Type B pancreatic cell (in vitro differentiated cells): ENCODE results near the gene CLIC4. TPM values are rescaled to one million over a fixed set of nuclear protein-coding genes. Genes with fewer than 3 reads are reported as not detected.

Experiments used
- DNase-seq: peaks from one replicate; pipeline ENCODE4 v3.0.0; 2021; ENCODE audit warnings: mixed read lengths; ENCODE audit not compliant: unreplicated experiment; ENCODE audit errors: extremely low spot score
- H3K27ac Mint-ChIP-seq: 2 replicates; pipeline ENCODE4 v1.8.0; 2021; ENCODE audit warnings: mild to moderate bottlenecking, mixed read lengths
- H3K27me3 Mint-ChIP-seq: 2 replicates; pipeline ENCODE4 v1.8.0; 2021; ENCODE audit warnings: mixed read lengths
- H3K36me3 Mint-ChIP-seq: 2 replicates; pipeline ENCODE4 v1.8.0; 2021; ENCODE audit warnings: mixed read lengths
- H3K4me1 Mint-ChIP-seq: one replicate; pipeline ENCODE4 v1.8.0; 2021; ENCODE audit warnings: mixed read lengths; ENCODE audit not compliant: unreplicated experiment
- H3K4me3 Mint-ChIP-seq: 2 replicates; pipeline ENCODE4 v1.8.0; 2021; ENCODE audit warnings: mild to moderate bottlenecking, mixed read lengths
- H3K9me3 Mint-ChIP-seq: 2 replicates; pipeline ENCODE4 v1.8.0; 2021; ENCODE audit warnings: mixed read lengths
- total RNA-seq: library from RNA; stranded (reverse); gene quantifications from 2 replicates; pipeline ENCODE4 v1.2.1, GENCODE V29; 2021; ENCODE audit warnings: low replicate concordance
- TF ChIP-seq, protein P1 (sequence below): fragments of 200-600 bp; sonication (generic); conservative IDR thresholded peaks from 2 replicates; pipeline ENCODE4 v1.5.0; 2021; ENCODE audit warnings: antibody characterized with exemption, mild to moderate bottlenecking

CLIC4 gene
- total RNA-seq, 1 donor from 2014 or later: 109 TPM

GRCh38 chr1:24724345-24725208 lies 20.7 kb upstream of the CLIC4 start:
- no peak for DNase-seq
- Mint-ChIP-seq H3K4me1 (peaks cover 29% of the 10 kb centered on the region), H3K36me3 (no peaks in the 10 kb centered on the region), H3K4me3 (peak overlapping the region; percentile 74), H3K27ac (peak overlapping the region; percentile 77), H3K9me3 (no peaks in the 10 kb centered on the region), H3K27me3 (no peaks in the 10 kb centered on the region)
- TF ChIP-seq, protein P1, sequence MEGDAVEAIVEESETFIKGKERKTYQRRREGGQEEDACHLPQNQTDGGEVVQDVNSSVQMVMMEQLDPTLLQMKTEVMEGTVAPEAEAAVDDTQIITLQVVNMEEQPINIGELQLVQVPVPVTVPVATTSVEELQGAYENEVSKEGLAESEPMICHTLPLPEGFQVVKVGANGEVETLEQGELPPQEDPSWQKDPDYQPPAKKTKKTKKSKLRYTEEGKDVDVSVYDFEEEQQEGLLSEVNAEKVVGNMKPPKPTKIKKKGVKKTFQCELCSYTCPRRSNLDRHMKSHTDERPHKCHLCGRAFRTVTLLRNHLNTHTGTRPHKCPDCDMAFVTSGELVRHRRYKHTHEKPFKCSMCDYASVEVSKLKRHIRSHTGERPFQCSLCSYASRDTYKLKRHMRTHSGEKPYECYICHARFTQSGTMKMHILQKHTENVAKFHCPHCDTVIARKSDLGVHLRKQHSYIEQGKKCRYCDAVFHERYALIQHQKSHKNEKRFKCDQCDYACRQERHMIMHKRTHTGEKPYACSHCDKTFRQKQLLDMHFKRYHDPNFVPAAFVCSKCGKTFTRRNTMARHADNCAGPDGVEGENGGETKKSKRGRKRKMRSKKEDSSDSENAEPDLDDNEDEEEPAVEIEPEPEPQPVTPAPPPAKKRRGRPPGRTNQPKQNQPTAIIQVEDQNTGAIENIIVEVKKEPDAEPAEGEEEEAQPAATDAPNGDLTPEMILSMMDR: no peak

GRCh38 chr1:24725209-24725651 lies 20.0 kb upstream of the CLIC4 start:
- H3K27ac Mint-ChIP-seq: peak overlapping the region; percentile 77
- no peaks in the 10 kb centered on the region for H3K36me3 Mint-ChIP-seq
- peak overlapping the region; percentile 74 for H3K4me3 Mint-ChIP-seq
- TF ChIP-seq, protein P1: no peak
- no peaks in the 10 kb centered on the region for H3K9me3 Mint-ChIP-seq
- DNase-seq: no peak
- H3K27me3 Mint-ChIP-seq: no peaks in the 10 kb centered on the region
- H3K4me1 Mint-ChIP-seq: peaks cover 29% of the 10 kb centered on the region

GRCh38 chr1:24726741-24727140 lies 18.5 kb upstream of the CLIC4 start:
- Mint-ChIP-seq H3K36me3 (no peaks in the 10 kb centered on the region), H3K4me3 (no peak overlapping the region), H3K9me3 (no peaks in the 10 kb centered on the region), H3K27me3 (no peaks in the 10 kb centered on the region), H3K27ac (no peak overlapping the region), H3K4me1 (peaks cover 37% of the 10 kb centered on the region)
- DNase-seq: no peak
- TF ChIP-seq, protein P1: no peak

DNA sequence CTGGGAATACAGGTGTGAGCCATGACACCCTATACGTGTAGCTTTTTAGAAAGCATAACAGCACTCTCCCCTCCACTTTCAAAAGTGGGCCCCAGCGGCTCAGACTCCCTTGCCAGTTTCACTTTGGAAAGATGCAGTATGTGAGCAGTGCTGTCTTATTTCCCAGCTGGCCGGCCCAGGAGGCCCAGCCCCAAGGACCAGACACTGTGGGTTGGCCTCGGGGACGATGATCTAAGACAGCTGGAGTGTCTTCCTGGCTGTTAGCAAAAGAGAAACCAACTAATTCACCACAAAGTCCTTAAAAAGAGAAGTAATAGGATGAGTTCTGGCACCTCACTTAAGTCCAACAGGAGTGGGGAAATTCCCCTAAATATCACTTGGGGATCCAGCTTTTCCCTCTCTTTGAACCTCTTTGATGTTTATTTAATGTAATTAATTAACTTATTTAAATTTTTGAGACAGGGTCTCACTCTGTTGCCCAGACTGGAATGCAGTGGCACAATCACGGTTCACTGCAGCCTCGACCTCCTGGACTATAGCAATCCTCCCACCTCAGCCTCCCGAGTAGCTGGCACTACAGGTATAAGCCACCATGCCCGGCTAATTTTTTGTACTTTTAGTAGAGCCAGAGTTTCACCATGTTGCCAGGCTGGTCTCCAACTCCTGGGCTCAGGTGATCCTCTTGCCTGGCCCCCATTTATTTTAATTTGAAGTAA lies 17.6 kb upstream of the CLIC4 start:
- H3K9me3 Mint-ChIP-seq: no peaks in the 10 kb centered on the region
- no peaks in the 10 kb centered on the region for H3K27me3 Mint-ChIP-seq
- DNase-seq: no peak
- H3K36me3 Mint-ChIP-seq: no peaks in the 10 kb centered on the region
- TF ChIP-seq, protein P1: no peak
- H3K4me3 Mint-ChIP-seq: no peak overlapping the region
- H3K4me1 Mint-ChIP-seq: peaks cover 43% of the 10 kb centered on the region
- no peak overlapping the region for H3K27ac Mint-ChIP-seq

GRCh38 chr1:24728982-24729381 lies 16.3 kb upstream of the CLIC4 start:
- no peak for DNase-seq
- Mint-ChIP-seq H3K4me3 (no peak overlapping the region), H3K9me3 (no peaks in the 10 kb centered on the region), H3K27me3 (no peaks in the 10 kb centered on the region), H3K4me1 (peaks cover 43% of the 10 kb centered on the region), H3K27ac (no peak overlapping the region), H3K36me3 (no peaks in the 10 kb centered on the region)
- TF ChIP-seq, protein P1: no peak
